Measurements from ENCODE around the gene MYBBP1A.

Gene MYBBP1A

GRCh38 chr17:4505187-4505586, 50.0 kb downstream of the MYBBP1A start:
- Histone ChIP-seq H3K36me3 (ENCODE audit: control insufficient read depth, insufficient read depth, low read length) (no peaks in the 10 kb centered on the region), H3K27me3 (ENCODE audit: control insufficient read depth, insufficient read depth, low read length) (no peaks in the 10 kb centered on the region), H3K4me3 (ENCODE audit: low read depth, low read length) (no peak overlapping the region), H3K9me3 (ENCODE audit: control insufficient read depth, low read length) (no peaks in the 10 kb centered on the region), H2AFZ (no peak overlapping the region), H3K4me2 (ENCODE audit: low read length) (no peak overlapping the region), H3K9ac (no peak overlapping the region), H3K27ac (peak overlapping the region; percentile 39), H3K4me1 (peaks cover 5% of the 10 kb centered on the region), H3K79me2 (no peaks in the 10 kb centered on the region)
- TF ChIP-seq, protein P1, sequence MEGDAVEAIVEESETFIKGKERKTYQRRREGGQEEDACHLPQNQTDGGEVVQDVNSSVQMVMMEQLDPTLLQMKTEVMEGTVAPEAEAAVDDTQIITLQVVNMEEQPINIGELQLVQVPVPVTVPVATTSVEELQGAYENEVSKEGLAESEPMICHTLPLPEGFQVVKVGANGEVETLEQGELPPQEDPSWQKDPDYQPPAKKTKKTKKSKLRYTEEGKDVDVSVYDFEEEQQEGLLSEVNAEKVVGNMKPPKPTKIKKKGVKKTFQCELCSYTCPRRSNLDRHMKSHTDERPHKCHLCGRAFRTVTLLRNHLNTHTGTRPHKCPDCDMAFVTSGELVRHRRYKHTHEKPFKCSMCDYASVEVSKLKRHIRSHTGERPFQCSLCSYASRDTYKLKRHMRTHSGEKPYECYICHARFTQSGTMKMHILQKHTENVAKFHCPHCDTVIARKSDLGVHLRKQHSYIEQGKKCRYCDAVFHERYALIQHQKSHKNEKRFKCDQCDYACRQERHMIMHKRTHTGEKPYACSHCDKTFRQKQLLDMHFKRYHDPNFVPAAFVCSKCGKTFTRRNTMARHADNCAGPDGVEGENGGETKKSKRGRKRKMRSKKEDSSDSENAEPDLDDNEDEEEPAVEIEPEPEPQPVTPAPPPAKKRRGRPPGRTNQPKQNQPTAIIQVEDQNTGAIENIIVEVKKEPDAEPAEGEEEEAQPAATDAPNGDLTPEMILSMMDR (IDR thresholded peaks at IDR 0.05) = no peak

DNA sequence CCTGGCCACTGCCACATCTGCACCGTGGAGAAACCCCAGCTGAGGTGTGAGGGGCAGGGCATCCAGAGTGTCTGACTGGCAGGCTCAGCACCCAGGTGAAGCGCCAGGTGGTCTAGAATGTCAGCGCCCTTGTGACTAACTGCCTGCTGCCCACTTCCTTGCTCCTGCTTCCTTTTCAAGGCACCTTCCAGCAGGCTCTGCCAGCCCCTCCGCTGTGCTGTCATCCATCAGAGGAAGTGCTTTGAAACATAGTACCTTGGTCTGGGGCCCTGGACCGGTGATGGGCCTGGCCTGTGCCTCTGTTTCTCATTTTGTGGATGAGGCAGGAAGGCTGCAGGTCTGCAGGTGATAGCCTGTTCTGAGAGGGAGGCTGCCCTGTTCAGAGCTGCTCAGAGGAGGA, 51.0 kb downstream of the MYBBP1A start:
- TF ChIP-seq, protein P1 (IDR thresholded peaks at IDR 0.05) = no peak
- Histone ChIP-seq H3K36me3 (ENCODE audit: control insufficient read depth, insufficient read depth, low read length) (no peaks in the 10 kb centered on the region), H3K27ac (no peak overlapping the region), H3K9ac (no peak overlapping the region), H3K79me2 (no peaks in the 10 kb centered on the region), H3K4me2 (ENCODE audit: low read length) (no peak overlapping the region), H3K4me1 (peaks cover 5% of the 10 kb centered on the region), H3K27me3 (ENCODE audit: control insufficient read depth, insufficient read depth, low read length) (no peaks in the 10 kb centered on the region), H3K9me3 (ENCODE audit: control insufficient read depth, low read length) (no peaks in the 10 kb centered on the region), H3K4me3 (ENCODE audit: low read depth, low read length) (no peak overlapping the region), H2AFZ (no peak overlapping the region)

DNA sequence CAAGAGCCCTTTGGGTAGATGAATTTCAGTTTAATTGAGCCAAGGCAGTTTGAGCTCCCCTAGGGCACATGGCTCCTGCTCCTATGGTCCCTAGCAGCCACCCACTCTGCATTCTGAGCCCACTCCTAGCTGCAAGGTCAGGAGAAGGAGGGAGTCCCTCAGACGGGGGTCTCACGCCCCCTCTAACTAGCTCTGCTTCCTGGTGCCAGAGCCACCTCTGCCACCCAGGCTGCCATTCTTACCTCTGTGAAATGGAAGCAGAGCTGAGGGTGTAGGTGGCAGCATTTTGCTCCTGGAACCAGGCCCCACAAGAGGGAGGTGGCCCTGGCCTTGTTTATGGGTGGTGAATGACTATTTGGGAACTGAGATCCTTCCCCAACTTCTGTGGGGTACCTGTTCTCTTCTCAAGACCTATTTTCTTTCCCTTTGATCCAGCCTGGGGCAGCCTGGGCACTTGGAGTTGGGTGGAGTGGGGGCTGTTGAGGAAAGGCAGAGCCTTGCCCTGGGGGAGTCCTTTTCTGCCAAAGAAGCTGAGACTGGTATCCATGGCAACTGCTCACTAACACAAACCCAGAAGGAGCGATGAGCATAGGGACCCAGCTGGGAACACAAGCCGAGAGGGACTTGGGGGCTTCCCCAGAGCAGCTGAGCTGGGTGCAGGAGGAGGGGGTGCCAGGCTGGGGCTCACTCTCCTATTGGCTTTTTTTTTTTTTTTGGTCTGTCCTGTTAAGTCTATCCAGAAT, 51.7 kb downstream of the MYBBP1A start:
- H3K4me1 ChIP-seq = peaks cover 5% of the 10 kb centered on the region
- no peaks in the 10 kb centered on the region for H3K27me3 ChIP-seq (ENCODE audit: control insufficient read depth, insufficient read depth, low read length)
- no peak overlapping the region for H3K4me2 ChIP-seq (ENCODE audit: low read length)
- no peak overlapping the region for H3K9ac ChIP-seq
- no peaks in the 10 kb centered on the region for H3K36me3 ChIP-seq (ENCODE audit: control insufficient read depth, insufficient read depth, low read length)
- peak overlapping the region; percentile 24 for H3K27ac ChIP-seq
- H2AFZ ChIP-seq = no peak overlapping the region
- no peak overlapping the region for H3K4me3 ChIP-seq (ENCODE audit: low read depth, low read length)
- no peaks in the 10 kb centered on the region for H3K79me2 ChIP-seq
- TF ChIP-seq, protein P1 (IDR thresholded peaks at IDR 0.05) = no peak
- H3K9me3 ChIP-seq (ENCODE audit: control insufficient read depth, low read length) = no peaks in the 10 kb centered on the region

- Histone ChIP-seq H3K9me3 (ENCODE audit: control insufficient read depth, low read length) (no peaks in the 10 kb centered on the region), H3K4me1 (peaks cover 2% of the 10 kb centered on the region), H3K27me3 (ENCODE audit: control insufficient read depth, insufficient read depth, low read length) (no peaks in the 10 kb centered on the region), H3K9ac (no peak overlapping the region), H3K36me3 (ENCODE audit: control insufficient read depth, insufficient read depth, low read length) (no peaks in the 10 kb centered on the region), H3K4me3 (ENCODE audit: low read depth, low read length) (no peak overlapping the region), H3K27ac (no peak overlapping the region), H2AFZ (no peak overlapping the region), H3K79me2 (no peaks in the 10 kb centered on the region), H3K4me2 (ENCODE audit: low read length) (no peak overlapping the region)
- TF ChIP-seq, protein P1 (IDR thresholded peaks at IDR 0.05) = no peak
These were observed 52.6 kb downstream of the MYBBP1A start for GRCh38 chr17:4502466-4503154.

Data from parathyroid adenoma (tissue), 2 donors.